Measurements from ENCODE around the gene RNF144A. TPM values are rescaled to one million over a fixed set of nuclear protein-coding genes. Genes with fewer than 3 reads are reported as not detected.

Gene RNF144A
- polyA plus RNA-seq, 3 donors, result 0.30 to 0.68 (median 0.48) TPM

- Histone ChIP-seq H3K4me3 (replicated peaks in 1 of 3; ENCODE audit: low read depth in 2 of 3, low read length in 3 of 3) (no peak overlapping the region), H3K9ac (ENCODE audit: insufficient read depth, low read length, poor library complexity, severe bottlenecking) (no peak overlapping the region), H4K20me1 (ENCODE audit: insufficient read depth, low read length) (no peaks in the 10 kb centered on the region), H3K4me2 (replicated peaks; ENCODE audit: extremely low read depth, low read length, poor library complexity, severe bottlenecking) (no peak overlapping the region), H3K27me3 (ENCODE audit: control insufficient read depth in 2 of 2, insufficient read depth in 2 of 2, low read length in 2 of 2) (no peaks in the 10 kb centered on the region), H2AFZ (ENCODE audit: insufficient read depth, low read depth, low read length, poor library complexity, severe bottlenecking) (no peak overlapping the region), H3K79me2 (ENCODE audit: insufficient read depth, low read length) (no peaks in the 10 kb centered on the region), H3K27ac (ENCODE audit: low read depth in 1 of 2, low read length in 2 of 2) (no peak overlapping the region), H3K9me3 (replicated peaks in 1 of 2; ENCODE audit: control insufficient read depth in 1 of 2, insufficient read depth in 1 of 2, low read length in 2 of 2) (no peaks in the 10 kb centered on the region), H3K36me3 (replicated peaks in 1 of 2; ENCODE audit: control insufficient read depth in 1 of 2, insufficient read depth in 2 of 2, low read length in 2 of 2) (no peaks in the 10 kb centered on the region), H3K4me1 (ENCODE audit: control insufficient read depth in 1 of 2, insufficient read depth in 2 of 2, low read length in 2 of 2) (no peaks in the 10 kb centered on the region)
- Mint-ChIP-seq H3K27me3 (ENCODE audit: low read depth in 3 of 3) (peaks cover 0 to 2% (median 0%) of the 10 kb centered on the region in 3 donors), H3K4me1 (peaks cover 2% of the 10 kb centered on the region), H3K27ac (no peak overlapping the region), H3K9me3 (no peaks in the 10 kb centered on the region), H3K36me3 (peaks cover 0 to 2% of the 10 kb centered on the region in 2 donors), H3K4me3 (no peak overlapping the region)
- TF ChIP-seq CTCF (IDR thresholded peaks at IDR 0.05), result no peak
- no peak for DNase-seq
- WGBS (ENCODE audit: insufficient coverage), result 95% methylated on average over 15 of the region's 15 CpGs
- intact Hi-C loops (cut with micrococcal nuclease), result no loop called here
Observed at GRCh38 chr2:6957910-6958615, 40.9 kb downstream of the RNF144A start.

DNA sequence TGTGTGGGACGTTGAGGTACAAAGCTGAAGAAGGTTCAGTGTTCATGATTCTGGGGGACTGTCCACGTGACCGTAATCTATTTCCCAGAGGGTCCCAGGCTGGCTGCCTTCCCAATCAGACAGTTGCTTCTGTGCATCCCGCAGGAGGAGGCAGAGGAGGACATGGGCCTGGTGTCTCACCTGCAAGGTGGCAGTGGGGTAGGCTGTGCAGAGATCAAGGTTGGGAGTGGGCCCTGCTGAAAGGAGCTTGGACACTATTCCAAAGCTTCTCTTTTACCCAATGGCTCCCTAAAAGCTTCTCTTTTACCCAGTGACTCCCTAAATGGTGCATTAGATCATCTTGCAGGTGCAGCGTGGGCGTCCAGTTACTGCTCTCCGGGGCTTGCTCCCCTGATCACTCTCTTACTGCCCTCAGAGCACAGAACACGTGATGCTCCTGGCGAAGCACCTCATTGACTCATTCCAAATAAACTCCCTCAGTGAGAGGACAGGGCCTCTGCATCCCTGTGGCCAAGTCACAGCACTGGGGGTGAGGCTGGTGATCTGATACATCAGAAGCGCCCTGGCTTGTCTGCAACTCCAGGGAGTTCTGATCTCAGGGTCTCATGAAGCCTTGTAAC lies 41.5 kb downstream of the RNF144A start:
- intact Hi-C loops (cut with micrococcal nuclease), result no loop called here
- Mint-ChIP-seq H3K36me3 (peaks cover 0 to 2% of the 10 kb centered on the region in 2 donors), H3K27me3 (ENCODE audit: low read depth in 3 of 3) (peaks cover 0 to 2% (median 0%) of the 10 kb centered on the region in 3 donors), H3K4me3 (no peak overlapping the region), H3K27ac (no peak overlapping the region), H3K4me1 (peaks cover 2% of the 10 kb centered on the region), H3K9me3 (peaks cover 0 to 3% (median 0%) of the 10 kb centered on the region in 7 donors)
- no peak for TF ChIP-seq CTCF (IDR thresholded peaks at IDR 0.05)
- no peak overlapping the region for H3K4me2 ChIP-seq (replicated peaks; ENCODE audit: extremely low read depth, low read length, poor library complexity, severe bottlenecking)
- no peaks in the 10 kb centered on the region for H3K9me3 ChIP-seq (replicated peaks in 1 of 2; ENCODE audit: control insufficient read depth in 1 of 2, insufficient read depth in 1 of 2, low read length in 2 of 2)
- no peaks in the 10 kb centered on the region for H3K4me1 ChIP-seq (ENCODE audit: control insufficient read depth in 1 of 2, insufficient read depth in 2 of 2, low read length in 2 of 2)
- DNase-seq, result no peak
- no peak overlapping the region for H3K4me3 ChIP-seq (replicated peaks in 1 of 3; ENCODE audit: low read depth in 2 of 3, low read length in 3 of 3)
- H3K27ac ChIP-seq (ENCODE audit: low read depth in 1 of 2, low read length in 2 of 2), result no peak overlapping the region
- H2AFZ ChIP-seq (ENCODE audit: insufficient read depth, low read depth, low read length, poor library complexity, severe bottlenecking), result no peak overlapping the region
- 100% methylated on average over 8 of the region's 10 CpGs for WGBS (ENCODE audit: insufficient coverage)
- H3K27me3 ChIP-seq (ENCODE audit: control insufficient read depth in 2 of 2, insufficient read depth in 2 of 2, low read length in 2 of 2), result no peaks in the 10 kb centered on the region
- no peaks in the 10 kb centered on the region for H3K36me3 ChIP-seq (replicated peaks in 1 of 2; ENCODE audit: control insufficient read depth in 1 of 2, insufficient read depth in 2 of 2, low read length in 2 of 2)
- H4K20me1 ChIP-seq (ENCODE audit: insufficient read depth, low read length), result no peaks in the 10 kb centered on the region
- no peaks in the 10 kb centered on the region for H3K79me2 ChIP-seq (ENCODE audit: insufficient read depth, low read length)
- no peak overlapping the region for H3K9ac ChIP-seq (ENCODE audit: insufficient read depth, low read length, poor library complexity, severe bottlenecking)

Data from CD14-positive monocyte (primary cell).